SJCRH30 (cell line): ENCODE results near the gene ALDH1A3. TPM values are rescaled to one million over a fixed set of nuclear protein-coding genes. Genes with fewer than 3 reads are reported as not detected.
"Not testable (repeated sequence)": the region's sequence is repeated elsewhere in the genome, so short reads cannot be mapped to it uniquely, and the experiment has no call there.

ENCODE experiments used
- DNase-seq, 2 experiments: peaks; one replicate each; pipeline ENCODE4 v3.0.0-alpha.2; 2015 to 2020
- H3K27ac ChIP-seq: fragments of 250-450 bp; sonication (Bioruptor Pico); 2 replicates; pipeline ENCODE4 v1.5.1; 2020; ENCODE audit warnings: mild to moderate bottlenecking, moderate library complexity
- H3K27me3 ChIP-seq: fragments of 250-450 bp; sonication (Bioruptor Pico); 2 replicates; pipeline ENCODE4 v1.5.1; 2020; ENCODE audit warnings: mild to moderate bottlenecking, moderate library complexity
- H3K36me3 ChIP-seq: fragments of 250-450 bp; sonication (Bioruptor Pico); 2 replicates; pipeline ENCODE4 v1.5.1; 2020; ENCODE audit warnings: mild to moderate bottlenecking, moderate library complexity
- H3K4me1 ChIP-seq: fragments of 250-450 bp; sonication (Bioruptor Pico); 2 replicates; pipeline ENCODE4 v1.5.1; 2020; ENCODE audit warnings: mild to moderate bottlenecking, moderate library complexity
- H3K4me3 ChIP-seq: fragments of 250-450 bp; sonication (Bioruptor Pico); 2 replicates; pipeline ENCODE4 v1.5.1; 2020; ENCODE audit warnings: mild to moderate bottlenecking, moderate library complexity
- H3K9me3 ChIP-seq: fragments of 250-450 bp; sonication (Bioruptor Pico); replicated peaks from 2 replicates; pipeline ENCODE4 v1.5.1; 2020; ENCODE audit warnings: mild to moderate bottlenecking, moderate library complexity
- total RNA-seq: library from RNA; depleted of rRNA; stranded (reverse); fragments of >200 nt; shearing (Covaris generic); gene quantifications from 2 replicates; pipeline ENCODE4 v1.2.3, GENCODE V29; 2014

Gene ALDH1A3
- total RNA-seq, 1 experiment from 2014 or later, result 154 TPM

- DNase-seq, result no peak
- Histone ChIP-seq H3K27me3 (no peaks in the 10 kb centered on the region), H3K9me3 (no peaks in the 10 kb centered on the region), H3K27ac (no peak overlapping the region), H3K4me3 (no peak overlapping the region), H3K4me1 (no peaks in the 10 kb centered on the region), H3K36me3 (no peaks in the 10 kb centered on the region)
Measured at GRCh38 chr15:100849855-100850218, 29.8 kb upstream of the ALDH1A3 start.

GRCh38 chr15:100851428-100852015 is 28.1 kb upstream of the ALDH1A3 start:
- not testable (repeated sequence) for H3K9me3 ChIP-seq, H3K27ac ChIP-seq, H3K4me1 ChIP-seq, H3K27me3 ChIP-seq, H3K36me3 ChIP-seq, DNase-seq, H3K4me3 ChIP-seq

GRCh38 chr15:100852630-100853029 is 27.0 kb upstream of the ALDH1A3 start:
- Histone ChIP-seq H3K27ac (no peak overlapping the region), H3K36me3 (no peaks in the 10 kb centered on the region), H3K9me3 (no peaks in the 10 kb centered on the region), H3K4me1 (peaks cover 8% of the 10 kb centered on the region; the same call in 1 of the 2 replicates), H3K27me3 (no peaks in the 10 kb centered on the region), H3K4me3 (no peak overlapping the region)
- no peak for DNase-seq

DNA sequence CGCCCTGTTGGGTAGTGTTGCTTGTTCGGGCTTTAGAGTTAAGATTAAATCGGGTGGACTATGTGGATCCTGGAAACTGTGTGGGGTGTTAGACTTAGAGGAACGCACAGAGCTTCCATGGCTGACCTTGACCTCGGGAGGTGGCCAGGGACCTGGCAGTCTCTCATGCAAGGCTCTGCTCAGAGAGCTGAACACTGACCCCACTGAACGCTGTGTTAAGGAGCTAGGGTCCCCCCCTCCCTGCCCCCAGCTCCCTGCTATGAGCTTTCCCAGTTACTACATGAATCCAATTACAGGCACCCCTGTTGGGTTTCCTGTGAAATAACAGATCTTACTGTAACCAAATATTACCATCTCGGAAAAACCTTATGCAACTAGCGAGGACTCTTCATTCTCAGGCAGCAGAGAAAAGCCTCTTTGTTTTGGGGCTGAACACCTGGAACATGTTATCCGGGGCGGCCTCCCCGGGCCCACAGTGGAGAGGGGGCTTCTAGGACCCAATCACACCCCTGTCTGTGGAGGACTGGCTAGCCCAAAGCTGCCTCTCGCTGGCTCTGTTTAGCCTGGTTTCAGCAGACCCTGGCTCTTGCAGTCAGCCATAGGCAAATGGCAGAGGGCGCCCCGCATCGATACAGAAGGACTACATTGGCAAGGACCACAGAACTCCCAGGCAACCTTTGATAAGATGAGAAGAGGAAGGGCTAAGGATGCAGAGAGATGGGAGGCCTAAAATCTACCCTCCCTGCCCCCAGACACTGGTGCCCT is 25.8 kb upstream of the ALDH1A3 start:
- Histone ChIP-seq H3K27ac (no peak overlapping the region), H3K27me3 (no peaks in the 10 kb centered on the region), H3K4me1 (peaks cover 10% of the 10 kb centered on the region; the same call in 1 of the 2 replicates), H3K9me3 (no peaks in the 10 kb centered on the region), H3K36me3 (no peaks in the 10 kb centered on the region), H3K4me3 (no peak overlapping the region)
- no peak for DNase-seq

DNA sequence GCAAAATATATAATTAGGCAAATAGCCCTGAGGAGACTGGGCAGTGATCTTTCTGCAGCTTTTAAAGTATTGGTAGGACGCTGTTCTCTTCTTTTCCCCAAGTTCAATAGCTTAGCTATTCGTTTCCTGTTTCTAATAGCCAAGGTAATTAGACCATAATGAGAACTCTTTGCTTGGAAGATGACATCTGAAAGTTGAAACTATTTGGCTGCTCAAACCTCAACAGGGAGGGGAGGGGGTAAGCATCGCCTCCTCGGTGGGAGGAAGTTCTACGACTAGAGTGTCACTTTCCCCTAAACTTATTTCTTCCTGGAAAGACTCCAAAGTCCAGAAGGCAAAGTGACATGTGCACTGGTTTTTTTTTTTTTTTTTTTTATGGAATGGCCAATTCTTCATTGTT is 22.8 kb upstream of the ALDH1A3 start:
- Histone ChIP-seq H3K36me3 (no peaks in the 10 kb centered on the region), H3K4me3 (no peak overlapping the region), H3K4me1 (peaks cover 28% of the 10 kb centered on the region), H3K9me3 (peaks cover 6% of the 10 kb centered on the region), H3K27ac (no peak overlapping the region), H3K27me3 (no peaks in the 10 kb centered on the region)
- no peak for DNase-seq

DNA sequence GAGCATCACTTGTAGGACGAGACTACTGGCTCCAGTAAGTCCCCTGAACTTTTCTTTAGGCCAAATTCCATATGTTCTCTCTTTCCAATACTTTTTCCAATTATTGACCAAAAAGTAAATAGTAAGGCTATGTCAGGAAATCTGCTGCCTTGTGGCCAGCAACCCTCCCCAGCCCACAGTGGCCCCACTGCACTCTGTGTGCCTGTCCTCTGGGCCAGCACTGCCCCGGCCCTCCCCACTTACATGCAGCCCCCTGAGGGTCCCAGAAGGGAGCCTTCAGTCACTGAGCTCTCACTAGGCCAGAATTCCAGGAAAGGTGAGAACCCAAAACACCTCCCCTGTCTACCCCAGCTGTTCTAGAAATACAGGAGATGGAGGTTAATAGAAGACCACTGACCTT is 21.3 kb upstream of the ALDH1A3 start:
- no peaks in the 10 kb centered on the region for H3K27me3 ChIP-seq
- H3K36me3 ChIP-seq, result no peaks in the 10 kb centered on the region
- no peak overlapping the region for H3K27ac ChIP-seq
- DNase-seq, result no peak
- peaks cover 39% of the 10 kb centered on the region for H3K4me1 ChIP-seq
- peaks cover 6% of the 10 kb centered on the region for H3K9me3 ChIP-seq
- no peak overlapping the region for H3K4me3 ChIP-seq

DNA sequence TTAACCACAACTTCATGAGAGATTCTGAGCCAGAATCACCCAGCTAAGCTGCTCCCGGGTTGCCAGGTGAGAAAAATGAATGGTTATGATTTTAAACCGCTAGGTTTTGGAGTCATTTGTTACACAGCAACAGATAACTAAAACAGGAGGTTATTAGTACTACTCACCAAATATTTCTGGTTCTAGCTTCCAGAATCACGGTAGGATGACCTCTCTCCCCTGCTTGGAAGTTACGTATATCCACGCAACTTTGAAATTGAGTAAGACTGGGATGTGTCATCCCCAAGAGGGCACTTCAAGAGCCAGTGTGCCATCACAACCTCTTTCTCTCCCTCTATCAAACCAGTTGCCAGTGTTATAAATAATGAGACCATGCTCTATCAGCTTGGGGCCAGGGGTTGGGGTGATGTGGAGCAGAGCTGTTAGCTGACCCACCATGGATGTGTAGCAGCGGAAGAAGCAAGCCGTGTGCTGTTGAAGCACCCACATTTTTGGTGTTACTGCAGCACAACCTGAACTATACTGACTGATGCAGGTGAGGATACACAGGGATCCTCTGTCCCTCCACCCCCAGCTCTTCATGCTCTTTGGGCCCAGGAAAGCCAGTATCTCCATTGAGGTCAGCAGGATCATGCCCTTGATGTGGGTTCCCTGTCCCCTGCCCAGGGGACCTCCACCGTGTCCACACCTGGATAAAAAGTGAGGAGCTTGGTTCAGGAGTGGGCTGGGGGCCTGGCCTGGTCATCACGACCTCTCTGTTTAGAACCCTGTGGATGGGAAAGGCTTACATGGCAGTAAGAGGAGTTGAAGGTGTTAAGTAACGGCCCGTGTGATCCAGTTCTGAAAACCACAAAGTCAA is 19.4 kb upstream of the ALDH1A3 start:
- no peaks in the 10 kb centered on the region for H3K27me3 ChIP-seq
- no peak for DNase-seq
- peaks cover 52% of the 10 kb centered on the region for H3K4me1 ChIP-seq
- no peak overlapping the region for H3K4me3 ChIP-seq
- H3K36me3 ChIP-seq, result no peaks in the 10 kb centered on the region
- H3K27ac ChIP-seq, result peak overlapping the region; percentile 67; the same call in 1 of the 2 replicates
- peaks cover 6% of the 10 kb centered on the region for H3K9me3 ChIP-seq

- Histone ChIP-seq H3K4me1 (peaks cover 53% of the 10 kb centered on the region), H3K27ac (peak overlapping the region; percentile 67)
- DNase-seq, result peak; percentile 82 to 84
Measured at GRCh38 chr15:100860829-100861510, 18.7 kb upstream of the ALDH1A3 start.

GRCh38 chr15:100861511-100861991 is 18.1 kb upstream of the ALDH1A3 start:
- Histone ChIP-seq H3K27ac (peak overlapping the region; percentile 67), H3K4me1 (peaks cover 55% of the 10 kb centered on the region), H3K4me3 (peak overlapping the region; percentile 15; the same call in 1 of the 2 replicates), H3K36me3 (no peaks in the 10 kb centered on the region), H3K9me3 (peaks cover 6% of the 10 kb centered on the region), H3K27me3 (no peaks in the 10 kb centered on the region)
- DNase-seq, result peak; percentile 80 to 87

More at GRCh38 chr15:100860829-100861510, 18.7 kb upstream of the ALDH1A3 start:
- Histone ChIP-seq H3K4me3 (no peak overlapping the region), H3K9me3 (peaks cover 6% of the 10 kb centered on the region), H3K27me3 (no peaks in the 10 kb centered on the region), H3K36me3 (no peaks in the 10 kb centered on the region)

GRCh38 chr15:100862162-100862561 is 17.5 kb upstream of the ALDH1A3 start:
- no peaks in the 10 kb centered on the region for H3K27me3 ChIP-seq
- no peak for DNase-seq
- H3K4me1 ChIP-seq, result peaks cover 61% of the 10 kb centered on the region
- H3K4me3 ChIP-seq, result peak overlapping the region; percentile 15; the same call in 1 of the 2 replicates
- no peaks in the 10 kb centered on the region for H3K36me3 ChIP-seq
- H3K9me3 ChIP-seq, result peaks cover 6% of the 10 kb centered on the region
- H3K27ac ChIP-seq, result peak overlapping the region; percentile 67

- Histone ChIP-seq H3K9me3 (peaks cover 6% of the 10 kb centered on the region), H3K4me3 (peak overlapping the region; percentile 25), H3K4me1 (peaks cover 63% of the 10 kb centered on the region), H3K36me3 (no peaks in the 10 kb centered on the region), H3K27ac (peak overlapping the region; percentile 76), H3K27me3 (no peaks in the 10 kb centered on the region)
- DNase-seq, result peak in 1 of 2 experiments; percentile 43
Measured at GRCh38 chr15:100863075-100863795, 16.4 kb upstream of the ALDH1A3 start.

DNA sequence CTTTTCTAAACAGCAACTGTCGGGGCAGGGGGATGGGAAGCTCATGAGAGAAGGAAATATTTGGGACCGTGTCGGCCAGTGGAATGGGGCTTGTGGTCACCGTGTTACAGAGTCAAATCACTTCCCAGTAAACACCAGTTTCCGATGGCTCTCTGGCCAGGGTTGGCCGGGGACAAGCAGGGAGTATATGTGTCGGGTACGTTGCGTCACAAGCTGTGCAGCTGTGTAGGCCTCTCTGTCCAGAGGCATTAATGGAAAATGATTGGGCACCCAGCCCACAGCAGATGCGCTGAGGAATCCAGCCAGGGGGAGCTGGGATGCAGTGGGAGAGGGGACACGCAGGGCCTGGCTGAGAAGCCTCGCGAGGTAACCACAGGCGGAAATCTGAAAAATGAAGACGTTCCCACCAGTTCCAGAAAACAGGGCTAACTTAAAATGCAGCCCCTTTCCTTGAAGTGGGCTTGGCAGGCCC is 15.8 kb upstream of the ALDH1A3 start:
- H3K4me3 ChIP-seq, result peak overlapping the region; percentile 25; the same call in 1 of the 2 replicates
- DNase-seq, result peak; percentile 96 to 98
- peak overlapping the region; percentile 76 for H3K27ac ChIP-seq

DNA sequence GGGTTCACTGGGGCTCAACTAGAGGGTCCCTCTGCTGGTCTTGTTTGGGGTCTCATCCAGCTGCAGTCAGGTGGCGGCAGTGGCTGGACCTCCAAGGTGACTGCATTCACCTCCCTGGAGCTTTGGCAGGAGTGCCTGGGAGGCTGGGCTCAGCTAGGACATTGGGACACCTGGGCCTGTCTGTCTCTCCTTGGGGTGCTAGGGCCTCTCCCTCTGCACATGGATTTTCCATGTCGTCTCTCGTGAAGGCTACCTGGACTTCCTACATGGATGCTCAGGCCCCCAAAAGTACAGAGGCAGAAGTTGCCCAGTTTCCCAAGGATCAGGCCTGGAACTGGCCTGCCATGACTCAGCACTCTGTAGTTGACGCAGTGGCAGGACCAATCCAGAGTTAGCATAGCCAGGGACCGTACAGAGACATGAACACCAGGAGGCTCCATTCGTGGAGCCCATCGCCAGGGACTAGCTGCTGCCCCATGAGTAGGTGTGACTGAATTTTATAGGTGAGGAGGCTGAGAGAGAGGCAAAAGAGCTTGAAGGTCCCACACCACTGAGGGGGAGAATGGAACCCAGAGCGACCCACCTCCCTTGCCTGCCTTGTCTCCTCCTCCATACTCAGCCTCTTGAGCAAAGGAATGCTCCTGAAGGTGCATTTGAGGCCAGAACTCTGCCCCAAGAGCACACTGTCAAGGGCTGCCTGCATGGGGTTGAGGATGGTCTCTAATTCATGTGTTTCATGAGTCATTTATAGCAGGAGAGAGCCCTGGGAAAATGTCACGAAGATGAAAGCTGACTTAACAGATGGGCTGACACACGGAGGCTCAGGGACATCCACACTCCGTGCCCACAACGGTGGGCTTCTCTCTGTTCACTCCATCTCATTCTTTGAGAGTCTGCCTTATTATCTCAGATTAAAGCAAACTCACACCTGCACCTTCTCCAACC is 13.0 kb upstream of the ALDH1A3 start:
- peak overlapping the region; percentile 16 for H3K27ac ChIP-seq
- no peak overlapping the region for H3K4me3 ChIP-seq
- H3K4me1 ChIP-seq, result peaks cover 47% of the 10 kb centered on the region
- no peaks in the 10 kb centered on the region for H3K27me3 ChIP-seq
- peak; percentile 67 to 81 for DNase-seq
- no peaks in the 10 kb centered on the region for H3K9me3 ChIP-seq
- no peaks in the 10 kb centered on the region for H3K36me3 ChIP-seq

More for the DNA sequence above, 15.8 kb upstream of the ALDH1A3 start:
- peaks cover 6% of the 10 kb centered on the region for H3K9me3 ChIP-seq
- peaks cover 63% of the 10 kb centered on the region for H3K4me1 ChIP-seq
- H3K27me3 ChIP-seq, result no peaks in the 10 kb centered on the region
- H3K36me3 ChIP-seq, result no peaks in the 10 kb centered on the region
